ENCODE measurements around the gene CAGE1. TPM values are rescaled to one million over a fixed set of nuclear protein-coding genes. Genes with fewer than 3 reads are reported as not detected.

CAGE1 gene
- total and polyA plus RNA-seq, 2 experiments from 2014 or later, result 0.07 TPM; not detected in 1

DNA sequence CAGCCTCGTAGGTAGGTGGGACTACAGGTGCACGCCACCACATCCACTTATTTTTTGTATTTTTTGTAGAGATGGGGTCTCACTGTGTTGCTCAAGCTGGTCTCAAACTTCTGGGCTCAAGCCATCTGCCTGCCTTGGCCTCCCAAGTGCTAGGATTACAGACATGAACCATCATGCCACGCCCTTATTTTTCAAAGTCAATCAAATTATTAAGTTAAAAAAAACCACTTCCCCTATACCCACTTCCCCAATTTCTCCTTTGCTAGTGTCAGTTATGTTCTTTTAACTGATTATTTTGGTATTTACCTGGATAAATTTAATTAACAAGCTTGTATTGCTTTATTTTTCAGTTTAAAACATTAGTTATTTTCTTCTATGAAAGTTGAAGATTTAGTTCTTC, 49.7 kb upstream of the CAGE1 start:
- no peak overlapping the region for H3K27ac Mint-ChIP-seq
- DNase-seq (ENCODE audit: low spot score) (no peak), ATAC-seq (no peak)
- no peaks in the 10 kb centered on the region for H3K79me2 ChIP-seq (replicated peaks; ENCODE audit: insufficient read depth)
- no peaks in the 10 kb centered on the region for H3K4me1 ChIP-seq (ENCODE audit: insufficient read depth)
- H3K27ac ChIP-seq (ENCODE audit: low read depth), result no peak overlapping the region
- H3K9me2 ChIP-seq (ENCODE audit: insufficient read depth), result no peaks in the 10 kb centered on the region
- H2AFZ ChIP-seq, result no peak overlapping the region
- no peaks in the 10 kb centered on the region for H3K36me3 ChIP-seq (ENCODE audit: insufficient read depth)
- no peaks in the 10 kb centered on the region for H3F3A ChIP-seq (replicated peaks; ENCODE audit: low read depth)
- no peak overlapping the region for H3K4me2 ChIP-seq
- no peak overlapping the region for H3K4me3 Mint-ChIP-seq
- no peaks in the 10 kb centered on the region for H3K4me1 Mint-ChIP-seq
- no peaks in the 10 kb centered on the region for H3K36me3 Mint-ChIP-seq (ENCODE audit: low read depth)
- no peak overlapping the region for H3K4me3 ChIP-seq
- no peaks in the 10 kb centered on the region for H4K20me1 ChIP-seq (replicated peaks; ENCODE audit: insufficient read depth)
- H3K27me3 ChIP-seq (ENCODE audit: insufficient read depth), result no peaks in the 10 kb centered on the region
- H3K9me3 Mint-ChIP-seq, result peaks cover 4% of the 10 kb centered on the region; the same call in 2 of the 3 replicates
- H3K27me3 Mint-ChIP-seq (ENCODE audit: insufficient read depth, low read depth, poor library complexity), result no peaks in the 10 kb centered on the region
- TF ChIP-seq POLR2AphosphoS5 (IDR thresholded peaks at IDR 0.05; ENCODE audit: low read depth) (no peak), ZNF114 (CRISPR knock-in tag; IDR thresholded peaks at IDR 0.05) (no peak), EZH2phosphoT487 (IDR thresholded peaks at IDR 0.05; ENCODE audit: unreplicated experiment) (no peak), STAT1 (IDR thresholded peaks at IDR 0.05; ENCODE audit: unreplicated experiment) (no peak), ZNF331 (CRISPR knock-in tag; IDR thresholded peaks at IDR 0.05; ENCODE audit: low read depth) (no peak), NANOG (IDR thresholded peaks at IDR 0.05; ENCODE audit: borderline replicate concordance) (no peak), JUNB (IDR thresholded peaks at IDR 0.05; ENCODE audit: unreplicated experiment) (no peak), CREB1 (CRISPR knock-in tag; IDR thresholded peaks at IDR 0.05; ENCODE audit: low read depth) (no peak), EZH2 (IDR thresholded peaks at IDR 0.05; ENCODE audit: low read depth, unreplicated experiment) (no peak)
- TF ChIP-seq, protein P1, sequence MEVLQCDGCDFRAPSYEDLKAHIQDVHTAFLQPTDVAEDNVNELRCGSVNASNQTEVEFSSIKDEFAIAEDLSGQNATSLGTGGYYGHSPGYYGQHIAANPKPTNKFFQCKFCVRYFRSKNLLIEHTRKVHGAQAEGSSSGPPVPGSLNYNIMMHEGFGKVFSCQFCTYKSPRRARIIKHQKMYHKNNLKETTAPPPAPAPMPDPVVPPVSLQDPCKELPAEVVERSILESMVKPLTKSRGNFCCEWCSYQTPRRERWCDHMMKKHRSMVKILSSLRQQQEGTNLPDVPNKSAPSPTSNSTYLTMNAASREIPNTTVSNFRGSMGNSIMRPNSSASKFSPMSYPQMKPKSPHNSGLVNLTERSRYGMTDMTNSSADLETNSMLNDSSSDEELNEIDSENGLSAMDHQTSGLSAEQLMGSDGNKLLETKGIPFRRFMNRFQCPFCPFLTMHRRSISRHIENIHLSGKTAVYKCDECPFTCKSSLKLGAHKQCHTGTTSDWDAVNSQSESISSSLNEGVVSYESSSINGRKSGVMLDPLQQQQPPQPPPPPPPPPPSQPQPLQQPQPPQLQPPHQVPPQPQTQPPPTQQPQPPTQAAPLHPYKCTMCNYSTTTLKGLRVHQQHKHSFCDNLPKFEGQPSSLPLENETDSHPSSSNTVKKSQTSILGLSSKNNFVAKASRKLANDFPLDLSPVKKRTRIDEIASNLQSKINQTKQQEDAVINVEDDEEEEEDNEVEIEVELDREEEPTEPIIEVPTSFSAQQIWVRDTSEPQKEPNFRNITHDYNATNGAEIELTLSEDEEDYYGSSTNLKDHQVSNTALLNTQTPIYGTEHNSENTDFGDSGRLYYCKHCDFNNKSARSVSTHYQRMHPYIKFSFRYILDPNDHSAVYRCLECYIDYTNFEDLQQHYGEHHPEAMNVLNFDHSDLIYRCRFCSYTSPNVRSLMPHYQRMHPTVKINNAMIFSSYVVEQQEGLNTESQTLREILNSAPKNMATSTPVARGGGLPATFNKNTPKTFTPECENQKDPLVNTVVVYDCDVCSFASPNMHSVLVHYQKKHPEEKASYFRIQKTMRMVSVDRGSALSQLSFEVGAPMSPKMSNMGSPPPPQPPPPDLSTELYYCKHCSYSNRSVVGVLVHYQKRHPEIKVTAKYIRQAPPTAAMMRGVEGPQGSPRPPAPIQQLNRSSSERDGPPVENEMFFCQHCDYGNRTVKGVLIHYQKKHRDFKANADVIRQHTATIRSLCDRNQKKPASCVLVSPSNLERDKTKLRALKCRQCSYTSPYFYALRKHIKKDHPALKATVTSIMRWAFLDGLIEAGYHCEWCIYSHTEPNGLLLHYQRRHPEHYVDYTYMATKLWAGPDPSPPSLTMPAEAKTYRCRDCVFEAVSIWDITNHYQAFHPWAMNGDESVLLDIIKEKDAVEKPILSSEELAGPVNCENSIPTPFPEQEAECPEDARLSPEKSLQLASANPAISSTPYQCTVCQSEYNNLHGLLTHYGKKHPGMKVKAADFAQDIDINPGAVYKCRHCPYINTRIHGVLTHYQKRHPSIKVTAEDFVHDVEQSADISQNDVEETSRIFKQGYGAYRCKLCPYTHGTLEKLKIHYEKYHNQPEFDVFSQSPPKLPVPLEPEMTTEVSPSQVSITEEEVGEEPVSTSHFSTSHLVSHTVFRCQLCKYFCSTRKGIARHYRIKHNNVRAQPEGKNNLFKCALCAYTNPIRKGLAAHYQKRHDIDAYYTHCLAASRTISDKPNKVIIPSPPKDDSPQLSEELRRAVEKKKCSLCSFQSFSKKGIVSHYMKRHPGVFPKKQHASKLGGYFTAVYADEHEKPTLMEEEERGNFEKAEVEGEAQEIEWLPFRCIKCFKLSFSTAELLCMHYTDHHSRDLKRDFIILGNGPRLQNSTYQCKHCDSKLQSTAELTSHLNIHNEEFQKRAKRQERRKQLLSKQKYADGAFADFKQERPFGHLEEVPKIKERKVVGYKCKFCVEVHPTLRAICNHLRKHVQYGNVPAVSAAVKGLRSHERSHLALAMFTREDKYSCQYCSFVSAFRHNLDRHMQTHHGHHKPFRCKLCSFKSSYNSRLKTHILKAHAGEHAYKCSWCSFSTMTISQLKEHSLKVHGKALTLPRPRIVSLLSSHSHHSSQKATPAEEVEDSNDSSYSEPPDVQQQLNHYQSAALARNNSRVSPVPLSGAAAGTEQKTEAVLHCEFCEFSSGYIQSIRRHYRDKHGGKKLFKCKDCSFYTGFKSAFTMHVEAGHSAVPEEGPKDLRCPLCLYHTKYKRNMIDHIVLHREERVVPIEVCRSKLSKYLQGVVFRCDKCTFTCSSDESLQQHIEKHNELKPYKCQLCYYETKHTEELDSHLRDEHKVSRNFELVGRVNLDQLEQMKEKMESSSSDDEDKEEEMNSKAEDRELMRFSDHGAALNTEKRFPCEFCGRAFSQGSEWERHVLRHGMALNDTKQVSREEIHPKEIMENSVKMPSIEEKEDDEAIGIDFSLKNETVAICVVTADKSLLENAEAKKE (CRISPR knock-in tag; IDR thresholded peaks at IDR 0.05), result no peak
- TF ChIP-seq, protein P2, sequence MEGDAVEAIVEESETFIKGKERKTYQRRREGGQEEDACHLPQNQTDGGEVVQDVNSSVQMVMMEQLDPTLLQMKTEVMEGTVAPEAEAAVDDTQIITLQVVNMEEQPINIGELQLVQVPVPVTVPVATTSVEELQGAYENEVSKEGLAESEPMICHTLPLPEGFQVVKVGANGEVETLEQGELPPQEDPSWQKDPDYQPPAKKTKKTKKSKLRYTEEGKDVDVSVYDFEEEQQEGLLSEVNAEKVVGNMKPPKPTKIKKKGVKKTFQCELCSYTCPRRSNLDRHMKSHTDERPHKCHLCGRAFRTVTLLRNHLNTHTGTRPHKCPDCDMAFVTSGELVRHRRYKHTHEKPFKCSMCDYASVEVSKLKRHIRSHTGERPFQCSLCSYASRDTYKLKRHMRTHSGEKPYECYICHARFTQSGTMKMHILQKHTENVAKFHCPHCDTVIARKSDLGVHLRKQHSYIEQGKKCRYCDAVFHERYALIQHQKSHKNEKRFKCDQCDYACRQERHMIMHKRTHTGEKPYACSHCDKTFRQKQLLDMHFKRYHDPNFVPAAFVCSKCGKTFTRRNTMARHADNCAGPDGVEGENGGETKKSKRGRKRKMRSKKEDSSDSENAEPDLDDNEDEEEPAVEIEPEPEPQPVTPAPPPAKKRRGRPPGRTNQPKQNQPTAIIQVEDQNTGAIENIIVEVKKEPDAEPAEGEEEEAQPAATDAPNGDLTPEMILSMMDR (conservative IDR thresholded peaks at IDR 0.05; ENCODE audit: low read depth in 2 of 2), result no peak
- TF ChIP-seq, protein P3, sequence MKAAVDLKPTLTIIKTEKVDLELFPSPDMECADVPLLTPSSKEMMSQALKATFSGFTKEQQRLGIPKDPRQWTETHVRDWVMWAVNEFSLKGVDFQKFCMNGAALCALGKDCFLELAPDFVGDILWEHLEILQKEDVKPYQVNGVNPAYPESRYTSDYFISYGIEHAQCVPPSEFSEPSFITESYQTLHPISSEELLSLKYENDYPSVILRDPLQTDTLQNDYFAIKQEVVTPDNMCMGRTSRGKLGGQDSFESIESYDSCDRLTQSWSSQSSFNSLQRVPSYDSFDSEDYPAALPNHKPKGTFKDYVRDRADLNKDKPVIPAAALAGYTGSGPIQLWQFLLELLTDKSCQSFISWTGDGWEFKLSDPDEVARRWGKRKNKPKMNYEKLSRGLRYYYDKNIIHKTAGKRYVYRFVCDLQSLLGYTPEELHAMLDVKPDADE (IDR thresholded peaks at IDR 0.05), result no peak
- TF ChIP-seq, protein P4, sequence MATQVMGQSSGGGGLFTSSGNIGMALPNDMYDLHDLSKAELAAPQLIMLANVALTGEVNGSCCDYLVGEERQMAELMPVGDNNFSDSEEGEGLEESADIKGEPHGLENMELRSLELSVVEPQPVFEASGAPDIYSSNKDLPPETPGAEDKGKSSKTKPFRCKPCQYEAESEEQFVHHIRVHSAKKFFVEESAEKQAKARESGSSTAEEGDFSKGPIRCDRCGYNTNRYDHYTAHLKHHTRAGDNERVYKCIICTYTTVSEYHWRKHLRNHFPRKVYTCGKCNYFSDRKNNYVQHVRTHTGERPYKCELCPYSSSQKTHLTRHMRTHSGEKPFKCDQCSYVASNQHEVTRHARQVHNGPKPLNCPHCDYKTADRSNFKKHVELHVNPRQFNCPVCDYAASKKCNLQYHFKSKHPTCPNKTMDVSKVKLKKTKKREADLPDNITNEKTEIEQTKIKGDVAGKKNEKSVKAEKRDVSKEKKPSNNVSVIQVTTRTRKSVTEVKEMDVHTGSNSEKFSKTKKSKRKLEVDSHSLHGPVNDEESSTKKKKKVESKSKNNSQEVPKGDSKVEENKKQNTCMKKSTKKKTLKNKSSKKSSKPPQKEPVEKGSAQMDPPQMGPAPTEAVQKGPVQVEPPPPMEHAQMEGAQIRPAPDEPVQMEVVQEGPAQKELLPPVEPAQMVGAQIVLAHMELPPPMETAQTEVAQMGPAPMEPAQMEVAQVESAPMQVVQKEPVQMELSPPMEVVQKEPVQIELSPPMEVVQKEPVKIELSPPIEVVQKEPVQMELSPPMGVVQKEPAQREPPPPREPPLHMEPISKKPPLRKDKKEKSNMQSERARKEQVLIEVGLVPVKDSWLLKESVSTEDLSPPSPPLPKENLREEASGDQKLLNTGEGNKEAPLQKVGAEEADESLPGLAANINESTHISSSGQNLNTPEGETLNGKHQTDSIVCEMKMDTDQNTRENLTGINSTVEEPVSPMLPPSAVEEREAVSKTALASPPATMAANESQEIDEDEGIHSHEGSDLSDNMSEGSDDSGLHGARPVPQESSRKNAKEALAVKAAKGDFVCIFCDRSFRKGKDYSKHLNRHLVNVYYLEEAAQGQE (IDR thresholded peaks at IDR 0.05; ENCODE audit: unreplicated experiment), result no peak
